Astrocyte (in vitro differentiated cells and primary cell): ENCODE results near the gene SLC25A25.

Experiments used
- CTCF ChIP-seq: IDR thresholded peaks from 2 replicates; pipeline ENCODE4 v1.5.1; 2011; ENCODE audit warnings: low read depth, mild to moderate bottlenecking, inconsistent platforms, low read length, moderate library complexity; ENCODE audit not compliant: insufficient read depth
- EZH2 ChIP-seq: IDR thresholded peaks from 2 replicates; pipeline ENCODE4 v1.6.1; 2012; ENCODE audit warnings: mild to moderate bottlenecking, low read length, inconsistent platforms; ENCODE audit not compliant: insufficient read depth

- TF ChIP-seq CTCF (no peak), EZH2 (no peak)
These were observed 10.9 kb upstream of the SLC25A25 start for GRCh38 chr9:128056887-128057723.
